AG09309 (cell line): Measurements from ENCODE around the gene ADGRF1.

ENCODE experiments used
- DNase-seq: peaks from one replicate; pipeline ENCODE4 v3.0.0-alpha.2; 2010; ENCODE audit warnings: low read depth
- H3K4me3 ChIP-seq: 2 replicates; pipeline ENCODE4 v1.5.1; 2011; ENCODE audit warnings: mild to moderate bottlenecking, low read depth, low read length, moderate library complexity; ENCODE audit not compliant: control insufficient read depth
- CTCF ChIP-seq: IDR thresholded peaks from 2 replicates; pipeline ENCODE4 v1.5.1; 2011; ENCODE audit warnings: mild to moderate bottlenecking, low read depth, low read length, inconsistent platforms; ENCODE audit not compliant: insufficient read depth, control insufficient read depth; ENCODE audit errors: missing control alignments

Gene ADGRF1

GRCh38 chr6:47034421-47034820, 7.7 kb downstream of the ADGRF1 start:
- no peak for DNase-seq
- H3K4me3 ChIP-seq = no peak overlapping the region
- no peak for TF ChIP-seq CTCF

GRCh38 chr6:47032974-47033765, 9.0 kb downstream of the ADGRF1 start:
- DNase-seq = no peak

GRCh38 chr6:47031656-47032055, 10.5 kb downstream of the ADGRF1 start:
- no peak for DNase-seq
- no peak overlapping the region for H3K4me3 ChIP-seq
- TF ChIP-seq CTCF = no peak

More at GRCh38 chr6:47032974-47033765, 9.0 kb downstream of the ADGRF1 start:
- no peak for TF ChIP-seq CTCF
- H3K4me3 ChIP-seq = no peak overlapping the region

- H3K4me3 ChIP-seq = no peak overlapping the region
- DNase-seq = no peak
- TF ChIP-seq CTCF = no peak
These were observed 12.1 kb downstream of the ADGRF1 start for GRCh38 chr6:47029865-47030561.

GRCh38 chr6:47028835-47029360, 13.2 kb downstream of the ADGRF1 start:
- TF ChIP-seq CTCF = no peak
- no peak for DNase-seq
- H3K4me3 ChIP-seq = no peak overlapping the region

- H3K4me3 ChIP-seq = no peak overlapping the region
- DNase-seq = no peak
- no peak for TF ChIP-seq CTCF
These were observed 14.8 kb downstream of the ADGRF1 start for GRCh38 chr6:47027315-47027714.
